OCI-LY7 (cell line): ENCODE data around the gene SNRK. TPM values are rescaled to one million over a fixed set of nuclear protein-coding genes. Genes with fewer than 3 reads are reported as not detected.

Source experiments
- BruUV-seq: library from RNA; stranded (reverse); fragments of 400-500 nt; replicated peaks from 2 replicates; lab custom pipeline; 2021; lab: Mats Ljungman, UMichigan
- CTCF ChIA-PET: fragments of 300-600 bp; sonication (Branson Sonifier 250); formaldehyde crosslinking; loops from one replicate; lab custom pipeline; 2022; ENCODE audit warnings: antibody characterized with exemption; ENCODE audit not compliant: unreplicated experiment; lab: Charles Lee
- POLR2A ChIA-PET: fragments of 300-600 bp; sonication (Branson Sonifier 250); formaldehyde crosslinking; loops from one replicate; lab custom pipeline; 2022; ENCODE audit warnings: antibody characterized with exemption; lab: Charles Lee
- DNase-seq: peaks from one replicate; pipeline ENCODE4 v3.0.0-alpha.2; 2015; ENCODE audit warnings: low spot score
- H2AFZ ChIP-seq: fragments of 200-600 bp; sonication (generic), shearing (Covaris generic); 2 replicates; pipeline ENCODE4 v1.6.1; 2014; ENCODE audit warnings: mild to moderate bottlenecking, antibody characterized with exemption, low read length, moderate library complexity
- H3K27ac ChIP-seq: fragments of 200-600 bp; sonication (generic); 2 replicates; pipeline ENCODE4 v1.5.1; 2014; ENCODE audit warnings: mixed run types, low read depth, mild to moderate bottlenecking, moderate library complexity, low read length, inconsistent platforms; ENCODE audit not compliant: poor library complexity, severe bottlenecking
- H3K36me3 ChIP-seq: fragments of 200-600 bp; sonication (generic); 2 replicates; pipeline ENCODE4 v1.6.1; 2014; ENCODE audit warnings: mild to moderate bottlenecking, antibody characterized with exemption, low read length, moderate library complexity, mixed read lengths; ENCODE audit not compliant: insufficient read depth
- H3K4me1 ChIP-seq: fragments of 200-600 bp; sonication (generic); 2 replicates; pipeline ENCODE4 v1.5.1; 2014; ENCODE audit warnings: mild to moderate bottlenecking, low read length; ENCODE audit not compliant: insufficient read depth, poor library complexity, severe bottlenecking
- H3K4me2 ChIP-seq: fragments of 200-600 bp; sonication (generic); 2 replicates; pipeline ENCODE4 v1.6.1; 2014; ENCODE audit warnings: mild to moderate bottlenecking, low read length
- H3K4me3 ChIP-seq: fragments of 200-600 bp; sonication (generic); 2 replicates; pipeline ENCODE4 v1.5.1; 2014; ENCODE audit warnings: mild to moderate bottlenecking, low read depth, low read length; ENCODE audit not compliant: poor library complexity, severe bottlenecking
- H3K79me2 ChIP-seq: fragments of 200-600 bp; sonication (generic); 2 replicates; pipeline ENCODE4 v1.6.1; 2016; ENCODE audit warnings: low read depth, mild to moderate bottlenecking, low read length, moderate library complexity, mixed read lengths; ENCODE audit not compliant: insufficient read depth
- H3K9me2 ChIP-seq: fragments of 200-600 bp; sonication (generic); 2 replicates; pipeline ENCODE4 v1.6.1; 2016; ENCODE audit warnings: mild to moderate bottlenecking, low read length, mixed read lengths; ENCODE audit not compliant: insufficient read depth
- H3K9me3 ChIP-seq: fragments of 200-600 bp; sonication (generic); 2 replicates; pipeline ENCODE4 v1.6.1; 2014; ENCODE audit warnings: mild to moderate bottlenecking, mixed run types, low read length, mixed read lengths
- H4K20me1 ChIP-seq: fragments of 200-600 bp; sonication (generic); 2 replicates; pipeline ENCODE4 v1.6.1; 2014; ENCODE audit warnings: mild to moderate bottlenecking, antibody characterized with exemption, low read length, moderate library complexity, mixed read lengths; ENCODE audit not compliant: insufficient read depth
- EZH2phosphoT487 ChIP-seq: fragments of 200-600 bp; sonication (generic); IDR thresholded peaks from 2 replicates; pipeline ENCODE4 v1.6.1; 2018; ENCODE audit warnings: low read depth, borderline replicate concordance, mild to moderate bottlenecking, mixed run types, antibody characterized with exemption, low read length, moderate library complexity, mixed read lengths
- intact Hi-C: fragments of 100-400 bp; cut with micrococcal nuclease; formaldehyde crosslinking; loops from one replicate; pipeline ENCODE4 v1.10.0; 2022; ENCODE audit not compliant: unreplicated experiment
- total RNA-seq, 2 experiments: library from RNA; depleted of rRNA in 1 of 2; stranded (reverse); fragments of >200 nt in 1 of 2; shearing (Covaris generic) in 1 of 2; gene quantifications; 2 replicates each; pipeline ENCODE4 v1.2.3, GENCODE V29; 2014 to 2022
- TF ChIP-seq, protein P1 (sequence below): fragments of 200-600 bp; sonication (generic); conservative IDR thresholded peaks from 2 replicates; pipeline ENCODE4 v1.5.1; 2014; ENCODE audit warnings: mild to moderate bottlenecking, antibody characterized with exemption, low read length, moderate library complexity, mixed read lengths

Gene SNRK
- total RNA-seq, 2 experiments from 2014 or later: 15.5 TPM

DNA sequence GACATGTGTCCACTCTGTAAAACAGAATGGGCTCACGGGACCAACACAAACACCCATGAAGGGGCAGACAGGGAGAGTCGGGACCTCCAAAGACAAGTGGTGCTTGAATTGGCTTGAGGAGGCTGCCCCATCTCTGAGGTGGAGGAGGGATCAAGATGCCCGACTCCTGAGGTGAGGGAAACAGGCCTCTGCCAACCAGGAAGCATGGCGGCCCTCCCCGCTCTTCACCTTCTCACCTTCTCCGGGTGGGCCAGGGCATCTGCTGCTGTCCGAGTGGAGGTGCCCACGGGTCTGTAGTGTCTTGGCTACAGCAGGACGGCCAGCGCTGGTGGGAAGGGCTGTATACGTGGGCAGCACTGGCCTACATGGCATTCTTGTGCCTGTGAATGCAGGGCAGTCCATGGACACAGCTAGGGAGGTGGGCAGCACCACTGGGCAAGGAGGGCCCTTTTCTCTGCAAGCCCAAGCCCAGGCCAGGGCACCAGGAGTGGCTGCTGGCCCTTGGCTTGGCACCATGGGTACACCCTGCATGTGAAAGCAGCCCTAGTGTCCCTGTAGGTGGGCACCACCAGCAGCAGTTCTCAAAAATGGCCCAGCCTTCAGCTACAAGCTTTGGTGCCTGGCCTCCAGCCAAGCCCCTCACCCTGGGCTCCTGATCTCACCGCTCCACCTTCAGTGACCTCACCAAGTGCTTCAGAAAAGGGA is 79.4 kb downstream of the SNRK start:
- ChIA-PET CTCF (no interaction called here), POLR2A (interaction anchor here (0.6 kb wide), 1 partner anchor 311 kb away, joined by 3 read pairs; no protein-coding TSS in a partner anchor)
- intact Hi-C loops: no loop called here
- no peaks in the 10 kb centered on the region for H3K9me3 ChIP-seq
- BruUV-seq: no TSS peak
- no peak for DNase-seq
- H3K9me2 ChIP-seq: no peaks in the 10 kb centered on the region
- no peak overlapping the region for H3K4me2 ChIP-seq
- H3K36me3 ChIP-seq: no peaks in the 10 kb centered on the region
- H3K79me2 ChIP-seq: no peaks in the 10 kb centered on the region
- H3K4me1 ChIP-seq: no peaks in the 10 kb centered on the region
- no peak overlapping the region for H3K27ac ChIP-seq
- TF ChIP-seq, protein P1, sequence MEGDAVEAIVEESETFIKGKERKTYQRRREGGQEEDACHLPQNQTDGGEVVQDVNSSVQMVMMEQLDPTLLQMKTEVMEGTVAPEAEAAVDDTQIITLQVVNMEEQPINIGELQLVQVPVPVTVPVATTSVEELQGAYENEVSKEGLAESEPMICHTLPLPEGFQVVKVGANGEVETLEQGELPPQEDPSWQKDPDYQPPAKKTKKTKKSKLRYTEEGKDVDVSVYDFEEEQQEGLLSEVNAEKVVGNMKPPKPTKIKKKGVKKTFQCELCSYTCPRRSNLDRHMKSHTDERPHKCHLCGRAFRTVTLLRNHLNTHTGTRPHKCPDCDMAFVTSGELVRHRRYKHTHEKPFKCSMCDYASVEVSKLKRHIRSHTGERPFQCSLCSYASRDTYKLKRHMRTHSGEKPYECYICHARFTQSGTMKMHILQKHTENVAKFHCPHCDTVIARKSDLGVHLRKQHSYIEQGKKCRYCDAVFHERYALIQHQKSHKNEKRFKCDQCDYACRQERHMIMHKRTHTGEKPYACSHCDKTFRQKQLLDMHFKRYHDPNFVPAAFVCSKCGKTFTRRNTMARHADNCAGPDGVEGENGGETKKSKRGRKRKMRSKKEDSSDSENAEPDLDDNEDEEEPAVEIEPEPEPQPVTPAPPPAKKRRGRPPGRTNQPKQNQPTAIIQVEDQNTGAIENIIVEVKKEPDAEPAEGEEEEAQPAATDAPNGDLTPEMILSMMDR: no peak
- no peak for TF ChIP-seq EZH2phosphoT487
- H2AFZ ChIP-seq: no peak overlapping the region
- H3K4me3 ChIP-seq: no peak overlapping the region
- no peaks in the 10 kb centered on the region for H4K20me1 ChIP-seq

DNA sequence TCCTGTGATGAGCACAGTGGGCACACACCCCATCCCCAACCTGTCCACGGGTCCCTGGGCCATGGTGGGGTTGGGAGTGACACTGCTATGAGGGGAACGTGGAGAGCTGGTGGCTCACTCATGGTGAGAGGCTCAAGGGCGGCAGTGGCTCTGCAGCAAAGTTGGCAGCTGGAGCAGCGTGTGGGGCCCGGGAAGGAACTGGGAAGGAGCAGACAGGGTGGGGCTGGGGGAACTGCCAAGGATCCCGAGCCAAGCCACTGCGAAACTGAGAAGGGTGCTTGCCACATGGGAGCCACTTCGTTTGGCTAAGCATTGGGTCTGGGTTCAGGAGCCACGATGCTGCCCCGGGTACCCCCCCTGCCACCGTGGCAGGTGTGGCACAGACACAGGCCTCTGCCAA is 80.1 kb downstream of the SNRK start:
- no peaks in the 10 kb centered on the region for H3K9me2 ChIP-seq
- no peak for DNase-seq
- H3K36me3 ChIP-seq: no peaks in the 10 kb centered on the region
- H3K9me3 ChIP-seq: no peaks in the 10 kb centered on the region
- no peak overlapping the region for H3K4me3 ChIP-seq
- intact Hi-C loops: no loop called here
- H4K20me1 ChIP-seq: no peaks in the 10 kb centered on the region
- H3K27ac ChIP-seq: no peak overlapping the region
- no peak overlapping the region for H3K4me2 ChIP-seq
- no peak overlapping the region for H2AFZ ChIP-seq
- TF ChIP-seq EZH2phosphoT487: no peak
- TF ChIP-seq, protein P1: no peak
- H3K4me1 ChIP-seq: no peaks in the 10 kb centered on the region
- no TSS peak for BruUV-seq
- no peaks in the 10 kb centered on the region for H3K79me2 ChIP-seq
- ChIA-PET POLR2A (no interaction called here), CTCF (no interaction called here)

DNA sequence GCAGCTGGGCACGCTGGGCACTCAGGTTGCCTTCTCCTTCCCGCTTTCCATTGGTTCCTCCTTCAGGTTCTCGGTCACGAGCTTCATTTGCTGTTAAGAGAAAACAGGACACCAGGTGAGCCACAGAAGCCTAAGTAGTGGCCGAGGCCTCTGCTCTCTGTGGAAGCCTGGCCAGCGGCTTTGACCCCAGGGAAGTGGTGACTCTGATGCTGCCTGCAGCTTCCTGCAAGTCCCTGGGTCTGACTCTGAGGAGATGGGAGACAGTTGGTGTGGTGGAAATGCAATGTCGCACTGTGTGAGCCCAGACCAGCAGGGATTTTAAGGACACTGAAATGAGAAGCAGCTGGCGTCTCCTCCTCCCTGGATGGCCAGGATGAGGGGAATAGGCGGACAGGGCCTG is 80.5 kb downstream of the SNRK start:
- Histone ChIP-seq H3K79me2 (no peaks in the 10 kb centered on the region), H3K9me3 (no peaks in the 10 kb centered on the region), H3K36me3 (no peaks in the 10 kb centered on the region), H3K27ac (no peak overlapping the region), H2AFZ (no peak overlapping the region), H3K9me2 (no peaks in the 10 kb centered on the region), H3K4me2 (no peak overlapping the region), H3K4me3 (no peak overlapping the region), H4K20me1 (no peaks in the 10 kb centered on the region), H3K4me1 (no peaks in the 10 kb centered on the region)
- intact Hi-C loops: no loop called here
- DNase-seq: no peak
- CTCF ChIA-PET: no interaction called here
- TF ChIP-seq, protein P1: no peak
- no peak for TF ChIP-seq EZH2phosphoT487
- POLR2A ChIA-PET: interaction anchor here (0.9 kb wide), 1 partner anchor 9 kb away, joined by 3 read pairs; no protein-coding TSS in a partner anchor
- BruUV-seq: no TSS peak
